IPS DF 4.7 (cell line): ENCODE results near the gene JUP.

Experiments used
- DNase-seq: peaks from one replicate; pipeline ENCODE4 v3.0.0-alpha.2; 2013; ENCODE audit warnings: low spot score; ENCODE audit errors: extremely low read depth

JUP gene

GRCh38 chr17:41810659-41811548, 24.4 kb upstream of the JUP start:
- no peak for DNase-seq

- DNase-seq: no peak
These were observed 20.4 kb upstream of the JUP start for GRCh38 chr17:41806685-41807445.

- no peak for DNase-seq
These were observed 16.8 kb upstream of the JUP start for GRCh38 chr17:41803049-41804020.

- no peak for DNase-seq
These were observed 15.1 kb upstream of the JUP start for GRCh38 chr17:41801374-41802271.

- no peak for DNase-seq
These were observed 14.3 kb upstream of the JUP start for GRCh38 chr17:41800601-41801373.

- no peak for DNase-seq
These were observed 12.9 kb upstream of the JUP start for GRCh38 chr17:41799366-41799765.

GRCh38 chr17:41797377-41797776, 10.9 kb upstream of the JUP start:
- no peak for DNase-seq

GRCh38 chr17:41796121-41796895, 9.8 kb upstream of the JUP start:
- no peak for DNase-seq

GRCh38 chr17:41794540-41794975, 8.0 kb upstream of the JUP start:
- DNase-seq: no peak

- DNase-seq: no peak
These were observed 7.5 kb upstream of the JUP start for GRCh38 chr17:41793784-41794539.

- DNase-seq: no peak
These were observed 6.6 kb upstream of the JUP start for GRCh38 chr17:41792845-41793783.

- no peak for DNase-seq
These were observed 509 bp upstream of the JUP start for GRCh38 chr17:41787021-41787418.

- DNase-seq: no peak
These were observed 668 bp downstream of the JUP start for GRCh38 chr17:41785859-41786226.

- no peak for DNase-seq
These were observed 1.2 kb downstream of the JUP start for GRCh38 chr17:41785091-41785858.

- no peak for DNase-seq
These were observed 2.2 kb downstream of the JUP start for GRCh38 chr17:41784207-41784744.

- no peak for DNase-seq
These were observed 4.4 kb downstream of the JUP start for GRCh38 chr17:41782142-41782541.
